ENCODE data around the gene COP1.
"Not testable (repeated sequence)": the region's sequence is repeated elsewhere in the genome, so short reads cannot be mapped to it uniquely, and the experiment has no call there.

COP1 gene

GRCh38 chr1:176033881-176034280 is 173.2 kb downstream of the COP1 start:
- no peak for DNase-seq (ENCODE audit: low read depth)

DNA sequence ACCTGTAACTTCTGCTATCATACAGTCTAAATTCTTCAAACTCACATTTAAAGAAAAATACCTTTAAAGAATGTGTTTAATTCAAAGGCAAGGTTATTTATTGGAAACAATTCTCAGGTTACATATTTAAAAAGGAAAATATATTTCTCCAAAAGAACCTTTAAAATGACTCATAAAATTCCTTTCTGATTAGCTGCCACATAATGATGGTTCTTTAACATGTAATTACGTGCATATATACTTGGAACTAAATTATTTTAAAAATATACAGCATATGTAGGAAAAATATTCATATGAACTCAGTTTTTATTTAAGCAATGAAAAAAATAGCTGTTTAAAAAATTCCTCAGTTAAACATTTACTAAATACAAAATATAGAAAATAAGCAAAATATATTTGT is 173.6 kb downstream of the COP1 start:
- no peak for DNase-seq (ENCODE audit: low read depth)

- no peak for DNase-seq (ENCODE audit: low read depth)
Observed at GRCh38 chr1:176032040-176032645, 174.9 kb downstream of the COP1 start.

GRCh38 chr1:176029609-176030008 is 177.5 kb downstream of the COP1 start:
- DNase-seq (ENCODE audit: low read depth): no peak

- no peak for DNase-seq (ENCODE audit: low read depth)
Observed at GRCh38 chr1:176029155-176029554, 177.9 kb downstream of the COP1 start.

DNA sequence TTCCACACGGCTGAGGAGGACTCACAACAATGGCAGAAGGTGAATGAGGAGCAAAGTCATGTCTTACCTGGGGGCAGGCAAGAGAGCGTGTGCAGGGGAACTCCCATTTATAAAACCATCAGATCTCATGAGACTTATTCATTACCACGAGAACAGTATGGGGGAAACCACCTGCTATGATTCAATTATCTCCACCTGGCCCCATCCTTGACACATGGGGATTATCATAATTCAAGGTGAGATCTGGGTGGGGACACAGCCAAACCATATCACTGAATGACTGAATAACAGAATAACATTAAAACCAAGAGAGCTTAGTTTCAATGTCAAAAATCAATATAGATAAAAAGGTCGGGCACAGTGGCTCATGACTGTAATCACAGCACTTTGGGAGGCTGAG is 179.2 kb downstream of the COP1 start:
- DNase-seq (ENCODE audit: low read depth): not testable (repeated sequence)

GRCh38 chr1:176022574-176022973 is 184.5 kb downstream of the COP1 start:
- DNase-seq (ENCODE audit: low read depth): no peak

DNA sequence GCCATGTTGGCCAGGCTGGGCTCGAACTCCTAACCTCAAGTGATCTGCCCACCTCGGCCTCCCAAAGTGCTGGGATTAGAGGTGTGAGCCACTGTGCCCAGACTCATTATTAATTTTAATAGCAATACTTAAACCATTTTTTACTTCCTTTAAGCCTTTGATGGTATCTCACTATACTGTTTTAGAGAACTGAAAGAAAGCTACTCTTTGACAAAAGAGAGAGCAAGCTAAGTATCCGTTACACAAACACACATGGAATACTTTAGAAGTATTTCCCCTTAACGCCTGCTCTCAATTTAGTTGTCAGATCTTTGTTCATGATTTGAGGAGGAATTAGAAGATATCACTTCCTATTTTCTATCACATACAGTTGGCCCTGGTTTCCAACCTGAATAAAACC is 189.4 kb downstream of the COP1 start:
- no peak for DNase-seq (ENCODE audit: low read depth)

GRCh38 chr1:176009951-176010350 is 197.1 kb downstream of the COP1 start:
- DNase-seq (ENCODE audit: low read depth): no peak

DNA sequence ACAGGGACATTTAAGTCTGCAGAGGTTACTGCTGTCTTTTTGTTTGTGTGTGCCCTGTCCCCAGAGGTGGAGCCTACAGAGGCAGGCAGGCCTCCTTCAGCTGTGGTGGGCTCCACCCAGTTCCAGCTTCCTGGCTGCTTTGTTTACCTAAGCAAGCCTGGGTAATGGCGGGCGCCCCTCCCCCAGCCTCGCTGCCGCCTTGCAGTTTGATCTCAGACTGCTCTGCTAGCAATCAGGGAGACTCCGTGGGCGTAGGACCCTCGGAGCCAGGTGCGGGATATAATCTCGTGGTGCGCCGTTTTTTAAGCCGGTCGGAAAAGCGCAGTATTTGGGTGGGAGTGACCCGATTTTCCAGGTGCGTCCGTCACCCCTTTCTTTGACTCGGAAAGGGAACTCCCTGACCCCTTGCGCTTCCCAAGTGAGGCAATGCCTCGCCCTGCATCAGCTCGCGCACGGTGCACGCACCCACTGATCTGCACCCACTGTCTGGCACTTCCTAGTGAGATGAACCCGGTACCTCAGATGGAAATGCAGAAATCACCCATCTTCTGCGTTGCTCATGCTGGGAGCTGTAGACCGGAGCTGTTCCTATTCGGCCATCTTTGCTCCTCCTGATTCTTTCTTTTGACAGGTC is 199.2 kb downstream of the COP1 start:
- DNase-seq (ENCODE audit: low read depth): not testable (repeated sequence)

DNA sequence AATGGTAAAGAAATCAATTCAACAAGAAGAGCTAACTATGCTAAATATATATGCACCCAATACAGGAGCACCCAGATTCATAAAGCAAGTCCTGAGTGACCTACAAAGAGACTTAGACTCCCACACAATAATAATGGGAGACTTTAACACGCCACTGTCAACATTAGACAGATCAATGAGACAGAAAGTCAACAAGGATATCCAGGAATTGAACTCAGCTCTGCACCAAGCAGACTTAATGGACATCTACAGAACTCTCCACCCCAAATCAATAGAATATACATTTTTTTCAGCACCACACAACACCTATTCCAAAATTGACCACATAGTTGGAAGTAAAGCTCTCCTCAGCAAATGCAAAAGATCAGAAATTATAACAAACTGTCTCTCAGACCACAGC is 212.4 kb downstream of the COP1 start:
- not testable (repeated sequence) for DNase-seq (ENCODE audit: low read depth)

DNA sequence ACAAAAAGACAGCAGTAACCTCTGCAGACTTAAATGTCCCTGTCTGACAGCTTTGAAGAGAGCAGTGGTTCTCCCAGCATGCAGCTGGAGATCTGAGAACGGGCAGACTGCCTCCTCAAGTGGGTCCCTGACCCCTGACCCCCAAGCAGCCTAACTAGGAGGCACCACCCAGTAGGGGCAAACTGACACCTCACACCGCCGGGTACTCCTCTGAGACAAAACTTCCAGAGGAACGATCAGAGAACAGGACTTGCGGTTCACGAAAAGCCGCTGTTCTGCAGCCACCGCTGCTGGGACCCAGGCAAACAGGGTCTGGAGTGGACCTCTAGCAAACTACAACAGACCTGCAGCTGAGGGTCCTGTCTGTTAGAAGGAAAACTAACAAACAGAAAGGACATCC is 214.3 kb downstream of the COP1 start:
- DNase-seq (ENCODE audit: low read depth): not testable (repeated sequence)

DNA sequence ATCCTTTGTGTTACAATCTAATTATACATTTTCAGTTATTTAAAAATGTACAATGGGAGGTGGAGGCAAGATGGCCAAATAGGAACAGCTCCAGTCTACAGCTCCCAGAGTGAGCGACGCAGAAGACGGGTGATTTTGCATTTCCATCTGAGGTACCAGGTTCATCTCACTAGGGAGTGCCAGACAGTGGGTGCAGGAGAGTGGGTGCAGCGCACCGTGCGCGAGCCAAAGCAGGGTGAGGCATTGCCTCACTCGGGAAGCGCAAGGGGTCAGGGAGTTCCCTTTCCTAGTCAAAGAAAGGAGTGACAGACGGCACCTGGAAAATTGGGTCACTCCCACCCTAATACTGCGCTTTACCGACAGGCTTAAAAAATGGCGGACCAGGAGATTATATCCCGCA is 214.9 kb downstream of the COP1 start:
- DNase-seq (ENCODE audit: low read depth): not testable (repeated sequence)

GRCh38 chr1:175984813-175985212 is 222.3 kb downstream of the COP1 start:
- no peak for DNase-seq (ENCODE audit: low read depth)

GRCh38 chr1:175984057-175984812 is 222.9 kb downstream of the COP1 start:
- no peak for DNase-seq (ENCODE audit: low read depth)

GRCh38 chr1:175983363-175983762 is 223.7 kb downstream of the COP1 start:
- not testable (repeated sequence) for DNase-seq (ENCODE audit: low read depth)

GRCh38 chr1:175981128-175981527 is 226.0 kb downstream of the COP1 start:
- DNase-seq (ENCODE audit: low read depth): no peak

DNA sequence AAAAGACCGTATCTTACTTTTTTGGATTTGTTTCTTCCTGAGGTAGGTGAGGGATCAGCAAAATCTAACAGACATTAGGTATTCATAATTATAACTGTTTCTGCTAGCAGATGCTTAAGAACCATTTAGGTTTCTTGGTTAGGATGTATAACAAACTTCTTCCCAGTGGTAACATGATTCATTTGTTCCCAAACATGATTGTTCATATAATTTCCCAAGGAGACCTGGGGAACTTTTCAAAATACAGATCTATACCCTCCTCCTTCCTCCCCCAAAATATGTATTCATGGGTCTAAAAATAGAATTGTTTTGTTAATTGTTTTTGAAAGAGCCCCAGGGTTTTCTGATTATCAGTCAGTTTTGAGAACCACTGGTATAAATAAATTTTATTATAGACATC is 228.2 kb downstream of the COP1 start:
- DNase-seq (ENCODE audit: low read depth): no peak

DNA sequence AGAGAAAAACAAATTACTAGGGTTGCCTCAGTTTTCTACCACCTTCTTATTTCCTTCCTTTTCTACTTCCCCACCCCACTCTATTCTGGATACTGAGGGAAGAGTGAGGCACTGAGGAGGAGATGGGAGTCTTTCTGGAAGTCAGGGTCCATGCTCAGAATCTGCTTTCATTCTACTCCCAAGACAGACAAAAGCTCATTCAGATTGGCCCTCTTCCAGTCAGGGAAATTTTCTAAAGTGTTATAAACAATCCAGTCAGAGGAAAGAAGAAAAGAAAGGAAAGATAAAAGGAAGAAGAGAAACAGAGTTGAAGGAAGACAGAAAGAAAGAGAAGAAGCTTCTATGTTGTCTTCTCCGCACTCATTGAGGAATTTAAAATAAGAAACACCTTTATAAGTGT is 228.6 kb downstream of the COP1 start:
- no peak for DNase-seq (ENCODE audit: low read depth)

DNA sequence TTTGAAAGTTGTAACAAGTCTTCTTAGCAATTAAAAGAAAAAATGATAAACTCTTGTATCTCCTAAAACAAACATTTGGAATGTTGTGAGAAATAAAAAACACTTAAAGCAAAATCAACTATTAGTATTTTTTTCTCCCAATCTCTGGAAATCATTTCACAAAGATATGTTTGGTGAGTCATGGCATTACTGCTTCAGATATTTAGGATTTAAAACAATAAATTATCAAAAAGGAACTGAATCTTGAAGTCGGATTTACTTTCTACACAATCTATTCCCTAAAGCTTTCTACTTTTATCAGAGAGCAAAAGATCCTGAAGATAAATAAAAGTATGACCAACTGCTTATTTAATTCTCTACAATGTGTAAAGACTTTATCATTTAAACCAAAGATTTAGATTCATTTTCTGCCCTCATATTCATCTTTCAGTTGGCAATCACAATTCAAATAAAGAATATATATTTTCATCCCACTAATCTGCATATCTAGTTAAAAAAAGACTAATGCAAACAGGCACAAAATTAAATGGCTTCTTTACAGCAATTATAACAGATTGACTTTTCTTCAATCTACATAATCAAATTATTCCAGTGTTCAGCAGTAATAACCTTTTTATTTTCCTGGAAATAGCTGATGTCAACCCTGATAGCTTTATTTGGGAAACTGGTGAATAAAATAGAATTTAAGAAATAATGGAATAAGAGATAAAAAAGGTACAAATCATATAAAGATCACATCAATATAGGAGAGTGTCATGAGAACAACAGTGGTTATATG is 230.0 kb downstream of the COP1 start:
- DNase-seq (ENCODE audit: low read depth): no peak

GRCh38 chr1:175969231-175969630 is 237.9 kb downstream of the COP1 start:
- DNase-seq (ENCODE audit: low read depth): no peak

GRCh38 chr1:175968486-175969172 is 238.5 kb downstream of the COP1 start:
- no peak for DNase-seq (ENCODE audit: low read depth)
